H9 (cell line): ENCODE measurements around the gene USP35. TPM values are rescaled to one million over a fixed set of nuclear protein-coding genes. Genes with fewer than 3 reads are reported as not detected.
A peak's percentile ranks its signal among the peaks of the same experiment; 100 is the strongest.

Experiments used
- DNase-seq: peaks from one replicate; pipeline ENCODE4 v3.0.0-alpha.2; 2017
- H2AFZ ChIP-seq: one replicate; pipeline ENCODE4 v1.6.1; 2013; ENCODE audit warnings: mild to moderate bottlenecking, low read length, control low read depth, moderate library complexity
- H2AK5ac ChIP-seq: 2 replicates; pipeline ENCODE4 v1.6.1; 2013; ENCODE audit warnings: low read length, control low read depth, mixed read lengths; ENCODE audit not compliant: insufficient read length
- H2BK120ac ChIP-seq: one replicate; pipeline ENCODE4 v1.6.1; 2013; ENCODE audit warnings: low read depth, mild to moderate bottlenecking, low read length, control low read depth, inconsistent platforms; ENCODE audit not compliant: poor library complexity, severe bottlenecking
- H2BK12ac ChIP-seq: 2 replicates; pipeline ENCODE4 v1.6.1; 2013; ENCODE audit warnings: low read length, control low read depth, mixed read lengths, low read depth; ENCODE audit not compliant: insufficient read length
- H2BK15ac ChIP-seq: 2 replicates; pipeline ENCODE4 v1.6.1; 2013; ENCODE audit warnings: low read depth, low read length, control low read depth
- H2BK20ac ChIP-seq: one replicate; pipeline ENCODE4 v1.6.1; 2013; ENCODE audit warnings: low read depth, mild to moderate bottlenecking, low read length, control low read depth, inconsistent platforms; ENCODE audit not compliant: poor library complexity, severe bottlenecking
- H2BK5ac ChIP-seq: 2 replicates; pipeline ENCODE4 v1.6.1; 2013; ENCODE audit warnings: low read length, control low read depth, mixed read lengths; ENCODE audit not compliant: insufficient read length
- H3K14ac ChIP-seq: 2 replicates; pipeline ENCODE4 v1.6.1; 2013; ENCODE audit warnings: low read length, control low read depth; ENCODE audit not compliant: insufficient read depth
- H3K18ac ChIP-seq: 2 replicates; pipeline ENCODE4 v1.6.1; 2013; ENCODE audit warnings: low read depth, mild to moderate bottlenecking, mixed read lengths, low read length, control low read depth; ENCODE audit not compliant: insufficient read length
- H3K23ac ChIP-seq: 2 replicates; pipeline ENCODE4 v1.6.1; 2013; ENCODE audit warnings: low read length, control low read depth, mixed read lengths, low read depth; ENCODE audit not compliant: insufficient read length
- H3K23me2 ChIP-seq: 2 replicates; pipeline ENCODE4 v1.6.1; 2013; ENCODE audit warnings: low read depth, mild to moderate bottlenecking, mixed read lengths, low read length, control low read depth; ENCODE audit not compliant: insufficient read length, poor library complexity, severe bottlenecking
- H3K27ac ChIP-seq: 2 replicates; pipeline ENCODE4 v1.5.1; 2013; ENCODE audit warnings: low read length, control low read depth, mixed read lengths, low read depth; ENCODE audit not compliant: insufficient read length
- H3K27me3 ChIP-seq: 2 replicates; pipeline ENCODE4 v1.6.1; 2013; ENCODE audit warnings: low read length, control low read depth, inconsistent platforms; ENCODE audit not compliant: insufficient read depth
- H3K4ac ChIP-seq: 2 replicates; pipeline ENCODE4 v1.6.1; 2013; ENCODE audit warnings: low read depth, mild to moderate bottlenecking, control low read depth, inconsistent platforms, low read length, moderate library complexity
- H3K4me1 ChIP-seq: 2 replicates; pipeline ENCODE4 v1.6.1; 2013; ENCODE audit warnings: low read length, control low read depth, inconsistent platforms; ENCODE audit not compliant: insufficient read depth
- H3K4me2 ChIP-seq: 2 replicates; pipeline ENCODE4 v1.6.1; 2013; ENCODE audit warnings: low read length, control low read depth, mixed read lengths; ENCODE audit not compliant: insufficient read length, insufficient read depth
- H3K56ac ChIP-seq: 2 replicates; pipeline ENCODE4 v1.6.1; 2013; ENCODE audit warnings: low read depth, mild to moderate bottlenecking, mixed read lengths, low read length, control low read depth; ENCODE audit not compliant: insufficient read length
- H3K79me1 ChIP-seq: 2 replicates; pipeline ENCODE4 v1.6.1; 2013; ENCODE audit warnings: low read depth, mild to moderate bottlenecking, moderate library complexity, low read length, control low read depth, inconsistent platforms; ENCODE audit not compliant: insufficient read depth, poor library complexity, severe bottlenecking
- H3K79me2 ChIP-seq: 2 replicates; pipeline ENCODE4 v1.6.1; 2013; ENCODE audit warnings: low read length, control low read depth, inconsistent platforms; ENCODE audit not compliant: insufficient read depth
- H3K9ac ChIP-seq: 2 replicates; pipeline ENCODE4 v1.6.1; 2013; ENCODE audit warnings: low read length, control low read depth, mixed read lengths; ENCODE audit not compliant: insufficient read length; ENCODE audit errors: extremely low read depth
- H3K9me3 ChIP-seq: one replicate; pipeline ENCODE4 v1.6.1; 2013; ENCODE audit warnings: low read depth, low read length, inconsistent platforms; ENCODE audit not compliant: control insufficient read depth
- H3T11ph ChIP-seq: one replicate; pipeline ENCODE4 v1.6.1; 2013; ENCODE audit warnings: mild to moderate bottlenecking, low read length, control low read depth, inconsistent platforms
- H4K20me1 ChIP-seq: one replicate; pipeline ENCODE4 v1.6.1; 2013; ENCODE audit not compliant: control insufficient read depth, insufficient read length, insufficient read depth
- H4K5ac ChIP-seq: 2 replicates; pipeline ENCODE4 v1.6.1; 2013; ENCODE audit warnings: low read depth, mild to moderate bottlenecking, mixed read lengths, low read length, control low read depth; ENCODE audit not compliant: insufficient read length
- H4K8ac ChIP-seq: replicated peaks from 2 replicates; pipeline ENCODE4 v1.6.1; 2013; ENCODE audit warnings: low read length, control low read depth, mixed read lengths, low read depth; ENCODE audit not compliant: insufficient read length
- H4K91ac ChIP-seq: 2 replicates; pipeline ENCODE4 v1.6.1; 2013; ENCODE audit warnings: low read depth, mild to moderate bottlenecking, moderate library complexity, mixed read lengths, low read length, control low read depth; ENCODE audit not compliant: insufficient read length
- H3K27ac Mint-ChIP-seq, 3 experiments: 2 replicates in 2 of 3; 3 replicates in 1 of 3; pipeline ENCODE4 v1.8.0; 2020 to 2021; ENCODE audit warnings: mixed read lengths in 3 of 3, mild to moderate bottlenecking in 1 of 3, moderate library complexity in 1 of 3
- H3K27me3 Mint-ChIP-seq: 2 replicates; pipeline ENCODE4 v1.8.0; 2021; ENCODE audit warnings: low read depth, mild to moderate bottlenecking, moderate library complexity, mixed read lengths
- H3K36me3 Mint-ChIP-seq, 3 experiments: 2 replicates in 2 of 3; 3 replicates in 1 of 3; pipeline ENCODE4 v1.8.0; 2020 to 2021; ENCODE audit warnings: low read depth in 3 of 3, mixed read lengths in 3 of 3; ENCODE audit not compliant: insufficient read depth in 1 of 3
- H3K4me1 Mint-ChIP-seq, 2 experiments: 2 replicates each; pipeline ENCODE4 v1.8.0; 2020; ENCODE audit warnings: mixed read lengths in 2 of 2
- H3K4me3 Mint-ChIP-seq, 2 experiments: 2 replicates in 1 of 2; 3 replicates in 1 of 2; pipeline ENCODE4 v1.8.0; 2020 to 2021; ENCODE audit warnings: mild to moderate bottlenecking in 2 of 2, mixed read lengths in 2 of 2, moderate library complexity in 1 of 2
- H3K9me3 Mint-ChIP-seq, 2 experiments: 2 replicates in 1 of 2; 3 replicates in 1 of 2; pipeline ENCODE4 v1.8.0; 2020; ENCODE audit warnings: mild to moderate bottlenecking in 2 of 2, mixed read lengths in 2 of 2, moderate library complexity in 1 of 2
- CTCF ChIP-seq: fragments of 200-600 bp; sonication (generic); conservative IDR thresholded peaks from 3 replicates; pipeline ENCODE4 v1.8.0; 2021; ENCODE audit warnings: antibody characterized with exemption, mild to moderate bottlenecking
- WGBS: extraction: QIAGEN DNeasy Blood & Tissue Kit; methylation state at CpG from one replicate; pipeline ENCODE4 v1.1.7; 2013; ENCODE audit warnings: missing lambda C conversion rate, low lambda C conversion rate, mixed read lengths; ENCODE audit not compliant: insufficient read length; ENCODE audit errors: extremely low coverage; 5-methylcytosine and 5-hydroxymethylcytosine counted together
- long read RNA-seq: library from polyadenylated mRNA; unstranded; transcript quantifications from one replicate; pipeline ENCODE4 v2.0.0, GENCODE V29; 2020
- total RNA-seq: library from RNA; stranded (reverse); gene quantifications from 2 replicates; pipeline ENCODE4 v1.2.1, GENCODE V29; 2021

USP35 gene
- total RNA-seq, result 6.8 and 7.7 TPM in 2 replicates
- long read RNA-seq, partial matches to known transcripts, result 0 of 9 reads
- long read RNA-seq, other reads (novel, unspliced or antisense), result 3 of 9 reads

DNA sequence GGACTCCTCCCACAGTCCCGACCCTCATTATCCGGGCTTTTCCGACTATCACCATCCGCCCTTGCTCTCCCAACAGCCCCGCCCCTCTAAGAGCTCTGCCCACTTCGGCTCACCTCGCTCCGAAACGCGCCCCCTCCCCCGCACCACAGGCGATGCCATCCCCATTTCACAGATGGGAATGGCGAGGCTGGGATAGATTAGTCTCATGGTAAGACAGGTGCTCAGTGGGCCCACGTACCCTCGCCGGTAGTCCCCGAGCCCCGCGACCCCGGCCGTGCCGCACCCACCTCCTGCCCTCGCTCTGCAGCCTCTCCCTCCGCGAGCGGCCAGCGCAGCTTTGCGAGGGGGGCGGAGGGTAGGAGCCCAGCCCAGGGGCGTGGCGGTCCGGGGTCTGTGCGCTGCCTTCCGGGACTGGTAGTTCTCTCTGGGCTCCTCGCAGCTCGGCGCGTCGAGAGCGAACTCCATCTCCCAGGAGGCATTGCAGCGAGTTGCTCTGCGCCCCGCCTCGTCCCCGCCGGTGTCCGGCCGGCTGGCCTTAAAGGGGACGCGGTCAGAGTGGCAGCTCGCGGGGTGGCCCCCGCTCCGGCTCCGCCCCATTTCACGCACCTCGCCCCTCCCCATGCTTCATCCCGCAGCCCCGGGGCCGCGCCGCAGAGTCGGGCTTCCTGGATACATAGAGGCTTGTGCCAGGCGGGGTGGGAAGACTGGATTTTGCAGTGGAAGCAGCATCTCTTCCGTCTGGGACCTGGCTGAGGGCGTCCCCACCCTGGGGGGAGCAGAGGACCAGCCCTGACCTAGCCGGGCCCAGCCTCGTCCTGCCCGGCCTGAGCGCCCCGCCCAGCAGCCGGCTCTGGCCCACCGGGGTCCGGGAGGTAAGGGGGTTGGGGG lies at the start of gene USP35, which contains the start of gene KCTD21:
USP35 (plus strand) TSS at position 634 of the 888 bp plus-strand sequence. CDS start 7,327 bp downstream, outside the sequence.
KCTD21 (minus strand) TSS at position 341 of the 888 bp plus-strand sequence. CDS start 14,072 bp downstream, outside the sequence.
- H3K23ac ChIP-seq, result no peak within 1 kb of the TSS
- no peak within 1 kb of the TSS for H3K18ac ChIP-seq
- H3K4me3 Mint-ChIP-seq, result peak within 1 kb of the TSS; percentile 87 to 94
- no peaks in the 10 kb centered on the region for H4K20me1 ChIP-seq
- no peak within 1 kb of the TSS for H2BK15ac ChIP-seq
- peaks cover 7% of the 10 kb centered on the region for H3K27me3 Mint-ChIP-seq
- DNase-seq, result peak; percentile 99
- WGBS, result no CpG with 5 or more reads among the region's 74 CpGs
- H3K4me1 Mint-ChIP-seq, result peaks cover 21 to 26% of the 10 kb centered on the region in 2 experiments
- H4K91ac ChIP-seq, result no peak within 1 kb of the TSS
- no peak within 1 kb of the TSS for H3T11ph ChIP-seq
- H4K8ac ChIP-seq, result no peak within 1 kb of the TSS
- no peaks in the 10 kb centered on the region; a peak in 1 of 5 replicates for H3K9me3 Mint-ChIP-seq
- no peaks in the 10 kb centered on the region; the same call in 1 of the 2 replicates for H3K27me3 ChIP-seq
- H3K9ac ChIP-seq, result no peak within 1 kb of the TSS
- no peak within 1 kb of the TSS for H3K4ac ChIP-seq
- H3K14ac ChIP-seq, result no peak within 1 kb of the TSS; the same call in 1 of the 2 replicates
- H3K79me1 ChIP-seq, result no peaks in the 10 kb centered on the region
- H3K4me1 ChIP-seq, result no peaks in the 10 kb centered on the region
- H3K56ac ChIP-seq, result no peak within 1 kb of the TSS
- H4K5ac ChIP-seq, result no peak within 1 kb of the TSS
- no peaks in the 10 kb centered on the region for H3K9me3 ChIP-seq
- H2BK120ac ChIP-seq, result no peak within 1 kb of the TSS
- peak within 1 kb of the TSS; percentile 71 for H3K4me2 ChIP-seq
- H3K79me2 ChIP-seq, result no peaks in the 10 kb centered on the region
- H2AFZ ChIP-seq, result no peak within 1 kb of the TSS
- peaks cover 7% of the 10 kb centered on the region for H3K23me2 ChIP-seq
- H3K36me3 Mint-ChIP-seq, result no peaks in the 10 kb centered on the region
- H2BK20ac ChIP-seq, result no peak within 1 kb of the TSS
- H2AK5ac ChIP-seq, result no peak within 1 kb of the TSS
- no peak within 1 kb of the TSS for H2BK5ac ChIP-seq
- no peak within 1 kb of the TSS for H3K27ac ChIP-seq
- no peak for TF ChIP-seq CTCF
- H3K27ac Mint-ChIP-seq, result peak within 1 kb of the TSS in 2 of 3 experiments; percentile 27 to 81; a peak in 4 of 7 replicates
- H2BK12ac ChIP-seq, result no peak within 1 kb of the TSS
